WTC11 (cell line): ENCODE measurements around the gene CNTNAP2. TPM values are rescaled to one million over a fixed set of nuclear protein-coding genes. Genes with fewer than 3 reads are reported as not detected.

Experiments
- ATAC-seq: fragments of 200-7000 bp; cut with Tn5 transposase; 2 replicates; pipeline ENCODE4 v1.10.0; 2021; ENCODE audit warnings: mild to moderate bottlenecking, moderate library complexity
- CTCF ChIA-PET: fragments of 300-600 bp; sonication (Branson Sonifier 250); formaldehyde crosslinking; loops from one replicate; lab custom pipeline; 2021; ENCODE audit warnings: antibody characterized with exemption; lab: Charles Lee
- POLR2A ChIA-PET: fragments of 350-600 bp; sonication (Branson Sonifier 250); formaldehyde crosslinking; loops from one replicate; lab custom pipeline; 2021; ENCODE audit warnings: antibody characterized with exemption; lab: Charles Lee
- DNase-seq: peaks from one replicate; pipeline ENCODE4 v3.0.0; 2021; ENCODE audit warnings: low spot score
- H3K27ac Mint-ChIP-seq: 2 replicates; pipeline ENCODE4 v1.8.0; 2021; ENCODE audit warnings: mixed read lengths
- H3K27me3 Mint-ChIP-seq: 2 replicates; pipeline ENCODE4 v1.8.0; 2021; ENCODE audit warnings: low read depth, mild to moderate bottlenecking, moderate library complexity, mixed read lengths
- H3K36me3 Mint-ChIP-seq: 2 replicates; pipeline ENCODE4 v1.8.0; 2021; ENCODE audit warnings: mixed read lengths
- H3K4me1 Mint-ChIP-seq: 2 replicates; pipeline ENCODE4 v1.8.0; 2022; ENCODE audit warnings: mixed read lengths
- H3K4me3 Mint-ChIP-seq: 2 replicates; pipeline ENCODE4 v1.8.0; 2021; ENCODE audit warnings: mild to moderate bottlenecking, moderate library complexity, mixed read lengths
- H3K9me3 Mint-ChIP-seq: 2 replicates; pipeline ENCODE4 v1.8.0; 2021; ENCODE audit warnings: mixed read lengths
- ATF1 ChIP-seq: sonication (generic); formaldehyde crosslinking; IDR thresholded peaks from 2 replicates; pipeline ENCODE4 v1.8.1; 2023; ENCODE audit warnings: mild to moderate bottlenecking, moderate library complexity, missing genetic modification reagents
- CBFB ChIP-seq: sonication (generic); formaldehyde crosslinking; IDR thresholded peaks from 2 replicates; pipeline ENCODE4 v1.8.1; 2022; ENCODE audit warnings: mild to moderate bottlenecking, low read depth, missing genetic modification reagents
- CREB1 ChIP-seq: sonication (generic); formaldehyde crosslinking; IDR thresholded peaks from 2 replicates; pipeline ENCODE4 v1.8.0; 2023; ENCODE audit warnings: mild to moderate bottlenecking, missing genetic modification reagents
- EMX1 ChIP-seq: fragments of 250-450 bp; sonication (Bioruptor Pico); IDR thresholded peaks from 2 replicates; pipeline ENCODE4 v1.8.0; 2021; ENCODE audit warnings: mild to moderate bottlenecking
- FOXK1 ChIP-seq: sonication (generic); formaldehyde crosslinking; IDR thresholded peaks from 2 replicates; pipeline ENCODE4 v1.8.0; 2022; ENCODE audit warnings: mild to moderate bottlenecking, moderate library complexity, missing genetic modification reagents
- JUN ChIP-seq: sonication (generic); formaldehyde crosslinking; IDR thresholded peaks from 2 replicates; pipeline ENCODE4 v1.8.0; 2023; ENCODE audit warnings: mild to moderate bottlenecking, missing genetic modification reagents
- MYBL2 ChIP-seq: sonication (generic); formaldehyde crosslinking; IDR thresholded peaks from 2 replicates; pipeline ENCODE4 v1.8.1; 2023; ENCODE audit warnings: mild to moderate bottlenecking, moderate library complexity, missing genetic modification reagents
- NR2C2 ChIP-seq: sonication (generic); formaldehyde crosslinking; IDR thresholded peaks from 2 replicates; pipeline ENCODE4 v1.8.0; 2022; ENCODE audit warnings: mild to moderate bottlenecking, missing genetic modification reagents
- PRRX2 ChIP-seq: fragments of 250-450 bp; sonication (Bioruptor Pico); IDR thresholded peaks from 2 replicates; pipeline ENCODE4 v1.8.0; 2021; ENCODE audit warnings: mild to moderate bottlenecking
- RELA ChIP-seq: sonication (generic); formaldehyde crosslinking; IDR thresholded peaks from 2 replicates; pipeline ENCODE4 v1.8.1; 2022; ENCODE audit warnings: missing genetic modification reagents, mild to moderate bottlenecking, borderline replicate concordance
- SMAD4 ChIP-seq: sonication (generic); formaldehyde crosslinking; IDR thresholded peaks from 2 replicates; pipeline ENCODE4 v1.8.0; 2022; ENCODE audit warnings: mild to moderate bottlenecking, missing genetic modification reagents
- SP1 ChIP-seq: sonication (generic); formaldehyde crosslinking; conservative IDR thresholded peaks from 2 replicates; pipeline ENCODE4 v1.8.1; 2022; ENCODE audit warnings: missing genetic modification reagents
- USF2 ChIP-seq: sonication (generic); formaldehyde crosslinking; IDR thresholded peaks from 2 replicates; pipeline ENCODE4 v1.8.1; 2023; ENCODE audit warnings: mild to moderate bottlenecking, missing genetic modification reagents, moderate library complexity
- ZNF138 ChIP-seq: sonication (generic); formaldehyde crosslinking; conservative IDR thresholded peaks from 2 replicates; pipeline ENCODE4 v1.8.1; 2022; ENCODE audit warnings: mild to moderate bottlenecking, moderate library complexity, missing genetic modification reagents
- ZNF281 ChIP-seq: sonication (generic); formaldehyde crosslinking; IDR thresholded peaks from 2 replicates; pipeline ENCODE4 v1.8.0; 2023; ENCODE audit warnings: mild to moderate bottlenecking, missing genetic modification reagents
- ZNF671 ChIP-seq: fragments of 250-450 bp; sonication (Bioruptor Pico); IDR thresholded peaks from 2 replicates; pipeline ENCODE4 v1.8.0; 2021; ENCODE audit warnings: mild to moderate bottlenecking
- total RNA-seq: library from RNA; stranded (reverse); gene quantifications from 3 replicates; pipeline ENCODE4 v1.2.3, GENCODE V29; 2021
- TF ChIP-seq, protein P1 (sequence below): fragments of 250-450 bp; sonication (Bioruptor Pico); IDR thresholded peaks from 2 replicates; pipeline ENCODE4 v1.9.0; 2021; ENCODE audit warnings: moderate library complexity, mild to moderate bottlenecking, inconsistent platforms, borderline replicate concordance
- TF ChIP-seq, protein P2 (sequence below): sonication (generic); formaldehyde crosslinking; IDR thresholded peaks from 2 replicates; pipeline ENCODE4 v1.8.1; 2022; ENCODE audit warnings: low read depth, missing genetic modification reagents, borderline replicate concordance
- TF ChIP-seq, protein P3 (sequence below): sonication (generic); formaldehyde crosslinking; IDR thresholded peaks from 2 replicates; pipeline ENCODE4 v1.8.0; 2022; ENCODE audit warnings: missing genetic modification reagents
- TF ChIP-seq, protein P4 (sequence below): sonication (generic); formaldehyde crosslinking; IDR thresholded peaks from 2 replicates; pipeline ENCODE4 v1.8.1; 2022; ENCODE audit warnings: missing genetic modification reagents, borderline replicate concordance
- TF ChIP-seq, protein P5 (sequence below): sonication (generic); formaldehyde crosslinking; IDR thresholded peaks from 2 replicates; pipeline ENCODE4 v1.8.1; 2022; ENCODE audit warnings: mild to moderate bottlenecking, missing genetic modification reagents, moderate library complexity, borderline replicate concordance
- TF ChIP-seq, protein P6 (sequence below): sonication (generic); formaldehyde crosslinking; IDR thresholded peaks from 2 replicates; pipeline ENCODE4 v1.8.0; 2022; ENCODE audit warnings: mild to moderate bottlenecking, missing genetic modification reagents

The CNTNAP2 gene
- total RNA-seq, 1 experiment from 2014 or later = 63.8 TPM

- Mint-ChIP-seq H3K4me1 (peaks cover 6% of the 10 kb centered on the region), H3K9me3 (peaks cover 7% of the 10 kb centered on the region), H3K4me3 (no peak overlapping the region), H3K27ac (no peak overlapping the region), H3K27me3 (no peaks in the 10 kb centered on the region; the same call in 1 of the 2 replicates), H3K36me3 (no peaks in the 10 kb centered on the region)
- DNase-seq = no peak
- ATAC-seq = no peak
- ChIA-PET POLR2A (no interaction called here), CTCF (no interaction called here)
- no peak for TF ChIP-seq JUN (CRISPR knock-in tag)
- TF ChIP-seq CREB1 (CRISPR knock-in tag) = no peak
- TF ChIP-seq, protein P1, sequence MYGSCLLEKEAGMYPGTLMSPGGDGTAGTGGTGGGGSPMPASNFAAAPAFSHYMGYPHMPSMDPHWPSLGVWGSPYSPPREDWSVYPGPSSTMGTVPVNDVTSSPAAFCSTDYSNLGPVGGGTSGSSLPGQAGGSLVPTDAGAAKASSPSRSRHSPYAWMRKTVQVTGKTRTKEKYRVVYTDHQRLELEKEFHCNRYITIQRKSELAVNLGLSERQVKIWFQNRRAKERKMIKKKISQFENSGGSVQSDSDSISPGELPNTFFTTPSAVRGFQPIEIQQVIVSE = no peak
- TF ChIP-seq SMAD4 (CRISPR knock-in tag) = no peak
Observed at GRCh38 chr7:147279514-147279913, 1162.9 kb downstream of the CNTNAP2 start.

- ATAC-seq (no peak; the same call in 1 of the 2 replicates), DNase-seq (no peak)
- Mint-ChIP-seq H3K27me3 (no peaks in the 10 kb centered on the region; the same call in 1 of the 2 replicates), H3K9me3 (peaks cover 4% of the 10 kb centered on the region; the same call in 1 of the 2 replicates), H3K4me3 (no peak overlapping the region), H3K27ac (no peak overlapping the region), H3K36me3 (no peaks in the 10 kb centered on the region), H3K4me1 (peaks cover 6% of the 10 kb centered on the region)
- POLR2A ChIA-PET = no interaction called here
- CTCF ChIA-PET = no interaction called here
- no peak for TF ChIP-seq NR2C2 (CRISPR knock-in tag)
- no peak for TF ChIP-seq CBFB (CRISPR knock-in tag)
- no peak for TF ChIP-seq ATF1 (CRISPR knock-in tag)
- TF ChIP-seq, protein P2, sequence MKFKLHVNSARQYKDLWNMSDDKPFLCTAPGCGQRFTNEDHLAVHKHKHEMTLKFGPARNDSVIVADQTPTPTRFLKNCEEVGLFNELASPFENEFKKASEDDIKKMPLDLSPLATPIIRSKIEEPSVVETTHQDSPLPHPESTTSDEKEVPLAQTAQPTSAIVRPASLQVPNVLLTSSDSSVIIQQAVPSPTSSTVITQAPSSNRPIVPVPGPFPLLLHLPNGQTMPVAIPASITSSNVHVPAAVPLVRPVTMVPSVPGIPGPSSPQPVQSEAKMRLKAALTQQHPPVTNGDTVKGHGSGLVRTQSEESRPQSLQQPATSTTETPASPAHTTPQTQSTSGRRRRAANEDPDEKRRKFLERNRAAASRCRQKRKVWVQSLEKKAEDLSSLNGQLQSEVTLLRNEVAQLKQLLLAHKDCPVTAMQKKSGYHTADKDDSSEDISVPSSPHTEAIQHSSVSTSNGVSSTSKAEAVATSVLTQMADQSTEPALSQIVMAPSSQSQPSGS (CRISPR knock-in tag) = no peak
- no peak for TF ChIP-seq MYBL2 (CRISPR knock-in tag)
- TF ChIP-seq ZNF281 (CRISPR knock-in tag) = no peak
- no peak for TF ChIP-seq ZNF138
- TF ChIP-seq, protein P3, sequence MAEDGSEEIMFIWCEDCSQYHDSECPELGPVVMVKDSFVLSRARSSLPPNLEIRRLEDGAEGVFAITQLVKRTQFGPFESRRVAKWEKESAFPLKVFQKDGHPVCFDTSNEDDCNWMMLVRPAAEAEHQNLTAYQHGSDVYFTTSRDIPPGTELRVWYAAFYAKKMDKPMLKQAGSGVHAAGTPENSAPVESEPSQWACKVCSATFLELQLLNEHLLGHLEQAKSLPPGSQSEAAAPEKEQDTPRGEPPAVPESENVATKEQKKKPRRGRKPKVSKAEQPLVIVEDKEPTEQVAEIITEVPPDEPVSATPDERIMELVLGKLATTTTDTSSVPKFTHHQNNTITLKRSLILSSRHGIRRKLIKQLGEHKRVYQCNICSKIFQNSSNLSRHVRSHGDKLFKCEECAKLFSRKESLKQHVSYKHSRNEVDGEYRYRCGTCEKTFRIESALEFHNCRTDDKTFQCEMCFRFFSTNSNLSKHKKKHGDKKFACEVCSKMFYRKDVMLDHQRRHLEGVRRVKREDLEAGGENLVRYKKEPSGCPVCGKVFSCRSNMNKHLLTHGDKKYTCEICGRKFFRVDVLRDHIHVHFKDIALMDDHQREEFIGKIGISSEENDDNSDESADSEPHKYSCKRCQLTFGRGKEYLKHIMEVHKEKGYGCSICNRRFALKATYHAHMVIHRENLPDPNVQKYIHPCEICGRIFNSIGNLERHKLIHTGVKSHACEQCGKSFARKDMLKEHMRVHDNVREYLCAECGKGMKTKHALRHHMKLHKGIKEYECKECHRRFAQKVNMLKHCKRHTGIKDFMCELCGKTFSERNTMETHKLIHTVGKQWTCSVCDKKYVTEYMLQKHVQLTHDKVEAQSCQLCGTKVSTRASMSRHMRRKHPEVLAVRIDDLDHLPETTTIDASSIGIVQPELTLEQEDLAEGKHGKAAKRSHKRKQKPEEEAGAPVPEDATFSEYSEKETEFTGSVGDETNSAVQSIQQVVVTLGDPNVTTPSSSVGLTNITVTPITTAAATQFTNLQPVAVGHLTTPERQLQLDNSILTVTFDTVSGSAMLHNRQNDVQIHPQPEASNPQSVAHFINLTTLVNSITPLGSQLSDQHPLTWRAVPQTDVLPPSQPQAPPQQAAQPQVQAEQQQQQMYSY (CRISPR knock-in tag) = no peak
- no peak for TF ChIP-seq SP1 (CRISPR knock-in tag)
- TF ChIP-seq EMX1 (CRISPR knock-in tag) = no peak
- TF ChIP-seq, protein P4, sequence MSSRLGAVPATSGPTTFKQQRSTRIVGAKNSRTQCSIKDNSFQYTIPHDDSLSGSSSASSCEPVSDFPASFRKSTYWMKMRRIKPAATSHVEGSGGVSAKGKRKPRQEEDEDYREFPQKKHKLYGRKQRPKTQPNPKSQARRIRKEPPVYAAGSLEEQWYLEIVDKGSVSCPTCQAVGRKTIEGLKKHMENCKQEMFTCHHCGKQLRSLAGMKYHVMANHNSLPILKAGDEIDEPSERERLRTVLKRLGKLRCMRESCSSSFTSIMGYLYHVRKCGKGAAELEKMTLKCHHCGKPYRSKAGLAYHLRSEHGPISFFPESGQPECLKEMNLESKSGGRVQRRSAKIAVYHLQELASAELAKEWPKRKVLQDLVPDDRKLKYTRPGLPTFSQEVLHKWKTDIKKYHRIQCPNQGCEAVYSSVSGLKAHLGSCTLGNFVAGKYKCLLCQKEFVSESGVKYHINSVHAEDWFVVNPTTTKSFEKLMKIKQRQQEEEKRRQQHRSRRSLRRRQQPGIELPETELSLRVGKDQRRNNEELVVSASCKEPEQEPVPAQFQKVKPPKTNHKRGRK (CRISPR knock-in tag) = no peak
- TF ChIP-seq RELA (CRISPR knock-in tag) = no peak
- TF ChIP-seq, protein P5, sequence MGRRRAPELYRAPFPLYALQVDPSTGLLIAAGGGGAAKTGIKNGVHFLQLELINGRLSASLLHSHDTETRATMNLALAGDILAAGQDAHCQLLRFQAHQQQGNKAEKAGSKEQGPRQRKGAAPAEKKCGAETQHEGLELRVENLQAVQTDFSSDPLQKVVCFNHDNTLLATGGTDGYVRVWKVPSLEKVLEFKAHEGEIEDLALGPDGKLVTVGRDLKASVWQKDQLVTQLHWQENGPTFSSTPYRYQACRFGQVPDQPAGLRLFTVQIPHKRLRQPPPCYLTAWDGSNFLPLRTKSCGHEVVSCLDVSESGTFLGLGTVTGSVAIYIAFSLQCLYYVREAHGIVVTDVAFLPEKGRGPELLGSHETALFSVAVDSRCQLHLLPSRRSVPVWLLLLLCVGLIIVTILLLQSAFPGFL (CRISPR knock-in tag) = no peak
- TF ChIP-seq, protein P6, sequence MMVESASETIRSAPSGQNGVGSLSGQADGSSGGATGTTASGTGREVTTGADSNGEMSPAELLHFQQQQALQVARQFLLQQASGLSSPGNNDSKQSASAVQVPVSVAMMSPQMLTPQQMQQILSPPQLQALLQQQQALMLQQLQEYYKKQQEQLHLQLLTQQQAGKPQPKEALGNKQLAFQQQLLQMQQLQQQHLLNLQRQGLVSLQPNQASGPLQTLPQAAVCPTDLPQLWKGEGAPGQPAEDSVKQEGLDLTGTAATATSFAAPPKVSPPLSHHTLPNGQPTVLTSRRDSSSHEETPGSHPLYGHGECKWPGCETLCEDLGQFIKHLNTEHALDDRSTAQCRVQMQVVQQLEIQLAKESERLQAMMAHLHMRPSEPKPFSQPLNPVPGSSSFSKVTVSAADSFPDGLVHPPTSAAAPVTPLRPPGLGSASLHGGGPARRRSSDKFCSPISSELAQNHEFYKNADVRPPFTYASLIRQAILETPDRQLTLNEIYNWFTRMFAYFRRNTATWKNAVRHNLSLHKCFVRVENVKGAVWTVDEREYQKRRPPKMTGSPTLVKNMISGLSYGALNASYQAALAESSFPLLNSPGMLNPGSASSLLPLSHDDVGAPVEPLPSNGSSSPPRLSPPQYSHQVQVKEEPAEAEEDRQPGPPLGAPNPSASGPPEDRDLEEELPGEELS (CRISPR knock-in tag) = no peak
- TF ChIP-seq ZNF671 (CRISPR knock-in tag) = no peak
- TF ChIP-seq USF2 (CRISPR knock-in tag) = no peak
- TF ChIP-seq PRRX2 (CRISPR knock-in tag) = no peak
- no peak for TF ChIP-seq FOXK1 (CRISPR knock-in tag)
Observed at GRCh38 chr7:147279964-147280374, 1163.4 kb downstream of the CNTNAP2 start.
